Sigmoid colon (tissue), 7 donors: ENCODE measurements around the gene NOX3. TPM values are rescaled to one million over a fixed set of nuclear protein-coding genes. Genes with fewer than 3 reads are reported as not detected.

Source experiments
- DNase-seq: peaks from one replicate; pipeline ENCODE4 v3.0.0-alpha.2; 2019
- H3K27ac ChIP-seq, 4 donors: fragments of 200-600 bp; sonication (generic); one replicate each; pipeline ENCODE4 v1.5.1; 2016 to 2019; ENCODE audit warnings: mild to moderate bottlenecking in 1 of 4
- H3K27me3 ChIP-seq, 3 donors: fragments of 200-600 bp; sonication (generic); one replicate each; pipeline ENCODE4 v1.5.1; 2019; ENCODE audit warnings: mild to moderate bottlenecking in 1 of 3
- H3K36me3 ChIP-seq, 4 donors: fragments of 200-600 bp; sonication (generic); one replicate each; pipeline ENCODE4 v1.5.1; 2016 to 2019
- H3K4me1 ChIP-seq, 4 donors: fragments of 200-600 bp; sonication (generic); one replicate each; pipeline ENCODE4 v1.5.1; 2017 to 2019
- H3K4me3 ChIP-seq, 4 donors: fragments of 200-600 bp; sonication (generic); one replicate each; pipeline ENCODE4 v1.5.1; 2017 to 2019; ENCODE audit warnings: mild to moderate bottlenecking in 2 of 4, moderate library complexity in 1 of 4
- H3K9me3 ChIP-seq, 4 donors: fragments of 200-600 bp in 3 of 4; sonication (generic) in 3 of 4; one replicate each; pipeline versions ENCODE4 v1.5.1 to v1.6.1; 2013 to 2019
- CTCF ChIP-seq, 4 experiments: fragments of 450-650 bp in 3 of 4; fragments of 200-600 bp in 1 of 4; IDR thresholded peaks; one replicate each; pipeline ENCODE4 v1.5.1; 2016 to 2019; ENCODE audit warnings: antibody characterized with exemption in 4 of 4, mild to moderate bottlenecking in 3 of 4, moderate library complexity in 2 of 4
- EP300 ChIP-seq, 4 donors: sonication (generic); formaldehyde crosslinking; IDR thresholded peaks; one replicate each; pipeline ENCODE4 v1.6.1; 2017; ENCODE audit warnings: antibody characterized with exemption in 4 of 4
- POLR2A ChIP-seq, 2 donors: fragments of 450-650 bp; IDR thresholded peaks; one replicate each; pipeline ENCODE4 v1.6.1; 2016; ENCODE audit warnings: antibody characterized with exemption in 2 of 2, mild to moderate bottlenecking in 2 of 2, moderate library complexity in 2 of 2
- POLR2AphosphoS5 ChIP-seq, 4 donors: sonication (generic); formaldehyde crosslinking; IDR thresholded peaks; one replicate each; pipeline ENCODE4 v1.6.1; 2017; ENCODE audit warnings: antibody characterized with exemption in 4 of 4
- WGBS, 2 donors: extraction: QIAGEN DNeasy Blood & Tissue Kit; methylation state at CpG; one replicate each; pipeline ENCODE4 v1.1.7; 2013; 5-methylcytosine and 5-hydroxymethylcytosine counted together
- intact Hi-C: fragments of 100-400 bp; cut with DNase I; formaldehyde crosslinking; loops from one replicate; pipeline ENCODE4 v1.15.1; 2023
- polyA plus RNA-seq, 3 donors: library from polyadenylated mRNA; stranded (reverse); fragments of 200-250 nt; gene quantifications; one replicate each; pipeline ENCODE4 v1.2.3, GENCODE V29; 2013
- total RNA-seq, 4 donors: library from RNA; depleted of rRNA; stranded (reverse); fragments of >200 nt; gene quantifications; one replicate each; pipeline ENCODE4 v1.1.0, GENCODE V29; 2016
- donor health status: healthy with polysubstance abuse.
- donor health status: Bipolar disorder and iron deficiency.
- donor health status: healthy.

Gene NOX3
- total RNA-seq (not detected), polyA plus RNA-seq (not detected)

GRCh38 chr6:155455766-155456165 lies at the start of gene NOX3:
Gene NOX3, minus strand, starts transcription at chr6:155455839. Its CDS starts 39 bp downstream, at chr6:155455800.
- no peak within 1 kb of the TSS for H3K27ac ChIP-seq
- no peaks in the 10 kb centered on the region for H3K4me1 ChIP-seq
- H3K4me3 ChIP-seq: no peak within 1 kb of the TSS
- WGBS, 2 donors: 69 to 76% methylated on average over 5 of the region's 5 CpGs
- H3K27me3 ChIP-seq: no peaks in the 10 kb centered on the region
- no peaks in the 10 kb centered on the region for H3K9me3 ChIP-seq
- intact Hi-C loops: no loop called here
- DNase-seq: no peak
- no peaks in the 10 kb centered on the region for H3K36me3 ChIP-seq
- TF ChIP-seq EP300 (IDR thresholded peaks at IDR 0.05) (no peak), CTCF (IDR thresholded peaks at IDR 0.05) (no peak), POLR2AphosphoS5 (IDR thresholded peaks at IDR 0.05) (no peak), POLR2A (IDR thresholded peaks at IDR 0.05) (no peak)

GRCh38 chr6:155504848-155505607 lies 49.4 kb upstream of the NOX3 start:
- Histone ChIP-seq H3K4me1 (peaks cover 0 to 5% (median 0%) of the 10 kb centered on the region in 4 donors), H3K36me3 (no peaks in the 10 kb centered on the region), H3K27ac (no peak overlapping the region), H3K9me3 (no peaks in the 10 kb centered on the region), H3K27me3 (no peaks in the 10 kb centered on the region), H3K4me3 (no peak overlapping the region)
- WGBS, 2 donors: 77 to 82% methylated on average over 5 of the region's 5 CpGs
- no peak for DNase-seq
- intact Hi-C loops: no loop called here
- TF ChIP-seq CTCF (IDR thresholded peaks at IDR 0.05): no peak
- TF ChIP-seq EP300 (IDR thresholded peaks at IDR 0.05): no peak
- no peak for TF ChIP-seq POLR2AphosphoS5 (IDR thresholded peaks at IDR 0.05)
- no peak for TF ChIP-seq POLR2A (IDR thresholded peaks at IDR 0.05)

- H3K27me3 ChIP-seq: no peaks in the 10 kb centered on the region
- no peaks in the 10 kb centered on the region for H3K36me3 ChIP-seq
- H3K9me3 ChIP-seq: no peaks in the 10 kb centered on the region
- TF ChIP-seq POLR2A (IDR thresholded peaks at IDR 0.05): no peak
- no peak for TF ChIP-seq CTCF (IDR thresholded peaks at IDR 0.05)
- no peak for TF ChIP-seq POLR2AphosphoS5 (IDR thresholded peaks at IDR 0.05)
- no peak for TF ChIP-seq EP300 (IDR thresholded peaks at IDR 0.05)
- 92 to 93% methylated on average over 1 of the region's 1 CpG for WGBS, 2 donors
- H3K4me1 ChIP-seq: peaks cover 0 to 5% (median 0%) of the 10 kb centered on the region in 4 donors
- H3K27ac ChIP-seq: no peak overlapping the region
- H3K4me3 ChIP-seq: no peak overlapping the region
- no peak for DNase-seq
- intact Hi-C loops: no loop called here
These were observed 46.8 kb upstream of the NOX3 start for GRCh38 chr6:155502393-155502792.

GRCh38 chr6:155499574-155499973 lies 43.9 kb upstream of the NOX3 start:
- Histone ChIP-seq H3K27me3 (no peaks in the 10 kb centered on the region), H3K27ac (no peak overlapping the region), H3K9me3 (no peaks in the 10 kb centered on the region), H3K4me1 (peaks cover 0 to 10% (median 9%) of the 10 kb centered on the region in 4 donors), H3K4me3 (no peak overlapping the region), H3K36me3 (no peaks in the 10 kb centered on the region)
- DNase-seq: no peak
- TF ChIP-seq CTCF (IDR thresholded peaks at IDR 0.05): no peak
- TF ChIP-seq POLR2A (IDR thresholded peaks at IDR 0.05): no peak
- TF ChIP-seq POLR2AphosphoS5 (IDR thresholded peaks at IDR 0.05): no peak
- no peak for TF ChIP-seq EP300 (IDR thresholded peaks at IDR 0.05)
- 92 to 94% methylated on average over 4 of the region's 4 CpGs for WGBS, 2 donors
- intact Hi-C loops: no loop called here
